GM21717 (cell line): Measurements from ENCODE around the gene USP17L26.
"Not testable (repeated sequence)": the region's sequence is repeated elsewhere in the genome, so short reads cannot be mapped to it uniquely, and the experiment has no call there.

ENCODE experiments used
- ATAC-seq: cut with Tn5 transposase; IDR thresholded peaks from one replicate; pipeline ENCODE4 v1.9.1; 2021; ENCODE audit warnings: mild to moderate bottlenecking, moderate library complexity; ENCODE audit not compliant: unreplicated experiment

The USP17L26 gene

GRCh38 chr4:9334358-9334757, at the start of gene USP17L26:
USP17L26 (plus strand) TSS chr4:9334658; CDS start chr4:9334658, 0 bp downstream.
- not testable (repeated sequence) for ATAC-seq

GRCh38 chr4:9324191-9324590, 10.3 kb upstream of the USP17L26 start:
- not testable (repeated sequence) for ATAC-seq

GRCh38 chr4:9324865-9325264, 9.6 kb upstream of the USP17L26 start, which contains the start of gene USP17L24:
USP17L24 (plus strand) TSS chr4:9325165; CDS start chr4:9325165, 0 bp downstream.
- ATAC-seq, result not testable (repeated sequence)

GRCh38 chr4:9329611-9330010, 4.8 kb upstream of the USP17L26 start, which contains the start of gene USP17L25:
USP17L25 (plus strand) TSS chr4:9329911; CDS start chr4:9329911, 0 bp downstream.
- not testable (repeated sequence) for ATAC-seq

- ATAC-seq, result not testable (repeated sequence)
These were observed 4.6 kb downstream of the USP17L26 start, which contains the start of gene USP17L5 for GRCh38 chr4:9339103-9339502. USP17L5 (plus strand) TSS chr4:9339403; CDS start chr4:9339403, 0 bp downstream.

GRCh38 chr4:9343848-9344247, 9.4 kb downstream of the USP17L26 start, which contains the start of gene USP17L27:
USP17L27 (plus strand) TSS chr4:9344148; CDS start chr4:9344148, 0 bp downstream.
- ATAC-seq, result not testable (repeated sequence)

GRCh38 chr4:9348593-9348992, 14.1 kb downstream of the USP17L26 start, which contains the start of gene USP17L28:
USP17L28 (plus strand) TSS chr4:9348893; CDS start chr4:9348893, 0 bp downstream.
- ATAC-seq, result not testable (repeated sequence)

- not testable (repeated sequence) for ATAC-seq
These were observed 16.4 kb downstream of the USP17L26 start for GRCh38 chr4:9350866-9351265.

GRCh38 chr4:9353338-9353737, 18.9 kb downstream of the USP17L26 start, which contains the start of gene USP17L29:
USP17L29 (plus strand) TSS chr4:9353638; CDS start chr4:9353638, 0 bp downstream.
- not testable (repeated sequence) for ATAC-seq

GRCh38 chr4:9362829-9363228, 28.4 kb downstream of the USP17L26 start, which contains the start of gene USP17L30:
USP17L30 (plus strand) TSS chr4:9363129; CDS start chr4:9363129, 0 bp downstream.
- ATAC-seq, result not testable (repeated sequence)

GRCh38 chr4:9379881-9380280, 45.4 kb downstream of the USP17L26 start:
- not testable (repeated sequence) for ATAC-seq

GRCh38 chr4:9381012-9381534, 46.6 kb downstream of the USP17L26 start:
- ATAC-seq, result not testable (repeated sequence)

GRCh38 chr4:9384126-9384525, 49.7 kb downstream of the USP17L26 start:
- ATAC-seq, result no peak
